ENCODE data around the gene CYP46A1. TPM values are rescaled to one million over a fixed set of nuclear protein-coding genes. Genes with fewer than 3 reads are reported as not detected.

The CYP46A1 gene
- total and polyA plus RNA-seq, 2 experiments from 2014 or later = 0.22 to 0.29 TPM

- TF ChIP-seq EZH2phosphoT487 (IDR thresholded peaks at IDR 0.05; ENCODE audit: insufficient read depth, low read depth) (no peak), EZH2 (IDR thresholded peaks at IDR 0.05; ENCODE audit: insufficient read depth, poor library complexity, severe bottlenecking) (no peak)
- Histone ChIP-seq H3K79me2 (ENCODE audit: insufficient read depth) (no peaks in the 10 kb centered on the region), H3F3A (ENCODE audit: insufficient read depth) (no peaks in the 10 kb centered on the region), H4K20me1 (ENCODE audit: insufficient read depth) (no peaks in the 10 kb centered on the region), H3K4me3 (no peak overlapping the region), H3K4me1 (ENCODE audit: insufficient read depth) (peaks cover 3% of the 10 kb centered on the region; the same call in 1 of the 2 replicates), H3K9me3 (ENCODE audit: low read depth) (no peaks in the 10 kb centered on the region), H3K9ac (no peak overlapping the region), H3K27ac (no peak overlapping the region), H3K36me3 (ENCODE audit: low read depth) (no peaks in the 10 kb centered on the region), H2AFZ (no peak overlapping the region), H3K27me3 (replicated peaks; ENCODE audit: insufficient read depth) (no peaks in the 10 kb centered on the region), H3K9me2 (ENCODE audit: insufficient read depth) (no peaks in the 10 kb centered on the region), H3K4me2 (ENCODE audit: unreplicated experiment) (no peak overlapping the region)
- in situ Hi-C loops (cut with MboI) = no loop called here
- DNase-seq = no peak
- 84 to 88% methylated on average over 2 of the region's 2 CpGs for WGBS, 2 experiments (ENCODE audit: low coverage in 1 of 2, low lambda C conversion rate in 2 of 2, missing lambda C conversion rate in 2 of 2)
Observed at GRCh38 chr14:99679111-99679510, 5.0 kb upstream of the CYP46A1 start.

GRCh38 chr14:99679543-99679942 lies 4.6 kb upstream of the CYP46A1 start:
- Histone ChIP-seq H3K9me3 (ENCODE audit: low read depth) (no peaks in the 10 kb centered on the region), H3K4me2 (ENCODE audit: unreplicated experiment) (no peak overlapping the region), H3K4me1 (ENCODE audit: insufficient read depth) (peaks cover 3% of the 10 kb centered on the region; the same call in 1 of the 2 replicates), H4K20me1 (ENCODE audit: insufficient read depth) (no peaks in the 10 kb centered on the region), H3K27me3 (replicated peaks; ENCODE audit: insufficient read depth) (no peaks in the 10 kb centered on the region), H3F3A (ENCODE audit: insufficient read depth) (no peaks in the 10 kb centered on the region), H3K27ac (no peak overlapping the region), H3K9me2 (ENCODE audit: insufficient read depth) (no peaks in the 10 kb centered on the region), H2AFZ (no peak overlapping the region), H3K4me3 (no peak overlapping the region), H3K36me3 (ENCODE audit: low read depth) (no peaks in the 10 kb centered on the region), H3K9ac (no peak overlapping the region), H3K79me2 (ENCODE audit: insufficient read depth) (no peaks in the 10 kb centered on the region)
- WGBS, 2 experiments (ENCODE audit: low coverage in 1 of 2, low lambda C conversion rate in 2 of 2, missing lambda C conversion rate in 2 of 2) = 42 to 48% methylated on average over 8 of the region's 8 CpGs
- in situ Hi-C loops (cut with MboI) = no loop called here
- no peak for TF ChIP-seq EZH2phosphoT487 (IDR thresholded peaks at IDR 0.05; ENCODE audit: insufficient read depth, low read depth)
- no peak for TF ChIP-seq EZH2 (IDR thresholded peaks at IDR 0.05; ENCODE audit: insufficient read depth, poor library complexity, severe bottlenecking)
- DNase-seq = no peak

- WGBS, 2 experiments (ENCODE audit: low coverage in 1 of 2, low lambda C conversion rate in 2 of 2, missing lambda C conversion rate in 2 of 2) = 20 to 25% methylated on average over 5 of the region's 5 CpGs
- TF ChIP-seq EZH2phosphoT487 (IDR thresholded peaks at IDR 0.05; ENCODE audit: insufficient read depth, low read depth) (no peak), EZH2 (IDR thresholded peaks at IDR 0.05; ENCODE audit: insufficient read depth, poor library complexity, severe bottlenecking) (no peak)
- no peaks in the 10 kb centered on the region for H3K36me3 ChIP-seq (ENCODE audit: low read depth)
Observed at GRCh38 chr14:99679996-99680395, 4.1 kb upstream of the CYP46A1 start.

GRCh38 chr14:99681101-99681831 lies 2.8 kb upstream of the CYP46A1 start:
- H3K9me3 ChIP-seq (ENCODE audit: low read depth) = no peaks in the 10 kb centered on the region
- WGBS, 2 experiments (ENCODE audit: low coverage in 1 of 2, low lambda C conversion rate in 2 of 2, missing lambda C conversion rate in 2 of 2) = 66 to 72% methylated on average over 12 of the region's 12 CpGs
- no peak for DNase-seq
- no peak for TF ChIP-seq EZH2phosphoT487 (IDR thresholded peaks at IDR 0.05; ENCODE audit: insufficient read depth, low read depth)
- no peak for TF ChIP-seq EZH2 (IDR thresholded peaks at IDR 0.05; ENCODE audit: insufficient read depth, poor library complexity, severe bottlenecking)
- H3K79me2 ChIP-seq (ENCODE audit: insufficient read depth) = no peaks in the 10 kb centered on the region
- no peak overlapping the region for H3K4me2 ChIP-seq (ENCODE audit: unreplicated experiment)
- no peak overlapping the region for H3K27ac ChIP-seq
- H3K9me2 ChIP-seq (ENCODE audit: insufficient read depth) = no peaks in the 10 kb centered on the region
- no peaks in the 10 kb centered on the region for H3F3A ChIP-seq (ENCODE audit: insufficient read depth)
- peaks cover 3% of the 10 kb centered on the region; the same call in 1 of the 2 replicates for H3K4me1 ChIP-seq (ENCODE audit: insufficient read depth)
- no peak overlapping the region for H3K9ac ChIP-seq
- in situ Hi-C loops (cut with MboI) = no loop called here
- H3K36me3 ChIP-seq (ENCODE audit: low read depth) = no peaks in the 10 kb centered on the region
- no peak overlapping the region for H3K4me3 ChIP-seq
- H2AFZ ChIP-seq = no peak overlapping the region
- no peaks in the 10 kb centered on the region for H4K20me1 ChIP-seq (ENCODE audit: insufficient read depth)
- H3K27me3 ChIP-seq (replicated peaks; ENCODE audit: insufficient read depth) = peaks cover under 1% of the 10 kb centered on the region

More at GRCh38 chr14:99679996-99680395, 4.1 kb upstream of the CYP46A1 start:
- no peaks in the 10 kb centered on the region for H3F3A ChIP-seq (ENCODE audit: insufficient read depth)
- DNase-seq = no peak
- in situ Hi-C loops (cut with MboI) = no loop called here
- H4K20me1 ChIP-seq (ENCODE audit: insufficient read depth) = no peaks in the 10 kb centered on the region
- no peaks in the 10 kb centered on the region for H3K9me2 ChIP-seq (ENCODE audit: insufficient read depth)
- H3K9ac ChIP-seq = no peak overlapping the region
- H3K79me2 ChIP-seq (ENCODE audit: insufficient read depth) = no peaks in the 10 kb centered on the region
- H3K4me2 ChIP-seq (ENCODE audit: unreplicated experiment) = no peak overlapping the region
- no peak overlapping the region for H3K4me3 ChIP-seq
- no peak overlapping the region for H3K27ac ChIP-seq
- peaks cover 3% of the 10 kb centered on the region; the same call in 1 of the 2 replicates for H3K4me1 ChIP-seq (ENCODE audit: insufficient read depth)
- H2AFZ ChIP-seq = no peak overlapping the region
- no peaks in the 10 kb centered on the region for H3K9me3 ChIP-seq (ENCODE audit: low read depth)
- no peaks in the 10 kb centered on the region for H3K27me3 ChIP-seq (replicated peaks; ENCODE audit: insufficient read depth)

Data from GM23248 (cell line).